ENCODE data around the gene DNM3.

DNM3 gene

GRCh38 chr1:172324086-172324485 lies 482.8 kb downstream of the DNM3 start:
- Histone ChIP-seq H3K4me2 (ENCODE audit: low read depth, low read length) (no peak overlapping the region), H3F3A (ENCODE audit: insufficient read depth, low read length) (no peaks in the 10 kb centered on the region), H3K27me3 (replicated peaks; ENCODE audit: insufficient read depth, low read length) (no peaks in the 10 kb centered on the region), H3K27ac (ENCODE audit: low read length) (no peak overlapping the region), H3K9me2 (replicated peaks; ENCODE audit: insufficient read depth, low read length) (no peaks in the 10 kb centered on the region), H2AFZ (ENCODE audit: low read length) (no peak overlapping the region), H3K4me1 (ENCODE audit: low read length) (no peaks in the 10 kb centered on the region), H3K9ac (ENCODE audit: low read length) (no peak overlapping the region), H4K20me1 (ENCODE audit: insufficient read depth, low read length) (no peaks in the 10 kb centered on the region), H3K4me3 (ENCODE audit: low read length) (no peak overlapping the region), H3K36me3 (replicated peaks; ENCODE audit: insufficient read depth, low read length) (no peaks in the 10 kb centered on the region), H3K9me3 (replicated peaks; ENCODE audit: insufficient read depth, low read length) (no peaks in the 10 kb centered on the region), H3K79me2 (ENCODE audit: low read length) (no peaks in the 10 kb centered on the region)
- TF ChIP-seq, protein P1, sequence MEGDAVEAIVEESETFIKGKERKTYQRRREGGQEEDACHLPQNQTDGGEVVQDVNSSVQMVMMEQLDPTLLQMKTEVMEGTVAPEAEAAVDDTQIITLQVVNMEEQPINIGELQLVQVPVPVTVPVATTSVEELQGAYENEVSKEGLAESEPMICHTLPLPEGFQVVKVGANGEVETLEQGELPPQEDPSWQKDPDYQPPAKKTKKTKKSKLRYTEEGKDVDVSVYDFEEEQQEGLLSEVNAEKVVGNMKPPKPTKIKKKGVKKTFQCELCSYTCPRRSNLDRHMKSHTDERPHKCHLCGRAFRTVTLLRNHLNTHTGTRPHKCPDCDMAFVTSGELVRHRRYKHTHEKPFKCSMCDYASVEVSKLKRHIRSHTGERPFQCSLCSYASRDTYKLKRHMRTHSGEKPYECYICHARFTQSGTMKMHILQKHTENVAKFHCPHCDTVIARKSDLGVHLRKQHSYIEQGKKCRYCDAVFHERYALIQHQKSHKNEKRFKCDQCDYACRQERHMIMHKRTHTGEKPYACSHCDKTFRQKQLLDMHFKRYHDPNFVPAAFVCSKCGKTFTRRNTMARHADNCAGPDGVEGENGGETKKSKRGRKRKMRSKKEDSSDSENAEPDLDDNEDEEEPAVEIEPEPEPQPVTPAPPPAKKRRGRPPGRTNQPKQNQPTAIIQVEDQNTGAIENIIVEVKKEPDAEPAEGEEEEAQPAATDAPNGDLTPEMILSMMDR (IDR thresholded peaks at IDR 0.05; ENCODE audit: low read length), result no peak
- no peak for TF ChIP-seq EZH2 (optimal IDR thresholded peaks at IDR 0.05; ENCODE audit: low read depth, low read length)
- no peak for TF ChIP-seq EZH2phosphoT487 (IDR thresholded peaks at IDR 0.05; ENCODE audit: low read length)
- no peak for DNase-seq

- Histone ChIP-seq H3K4me1 (ENCODE audit: low read length) (no peaks in the 10 kb centered on the region), H3K9me3 (replicated peaks; ENCODE audit: insufficient read depth, low read length) (no peaks in the 10 kb centered on the region), H3F3A (ENCODE audit: insufficient read depth, low read length) (no peaks in the 10 kb centered on the region), H3K27ac (ENCODE audit: low read length) (no peak overlapping the region), H3K27me3 (replicated peaks; ENCODE audit: insufficient read depth, low read length) (no peaks in the 10 kb centered on the region), H2AFZ (ENCODE audit: low read length) (no peak overlapping the region), H3K4me2 (ENCODE audit: low read depth, low read length) (no peak overlapping the region), H3K9ac (ENCODE audit: low read length) (no peak overlapping the region), H3K4me3 (ENCODE audit: low read length) (no peak overlapping the region), H4K20me1 (ENCODE audit: insufficient read depth, low read length) (no peaks in the 10 kb centered on the region), H3K9me2 (replicated peaks; ENCODE audit: insufficient read depth, low read length) (no peaks in the 10 kb centered on the region), H3K79me2 (ENCODE audit: low read length) (no peaks in the 10 kb centered on the region), H3K36me3 (replicated peaks; ENCODE audit: insufficient read depth, low read length) (no peaks in the 10 kb centered on the region)
- TF ChIP-seq EZH2phosphoT487 (IDR thresholded peaks at IDR 0.05; ENCODE audit: low read length) (no peak), EZH2 (optimal IDR thresholded peaks at IDR 0.05; ENCODE audit: low read depth, low read length) (no peak)
- TF ChIP-seq, protein P1 (IDR thresholded peaks at IDR 0.05; ENCODE audit: low read length), result no peak
- no peak for DNase-seq
Measured at GRCh38 chr1:172324761-172325160, 483.5 kb downstream of the DNM3 start.

DNA sequence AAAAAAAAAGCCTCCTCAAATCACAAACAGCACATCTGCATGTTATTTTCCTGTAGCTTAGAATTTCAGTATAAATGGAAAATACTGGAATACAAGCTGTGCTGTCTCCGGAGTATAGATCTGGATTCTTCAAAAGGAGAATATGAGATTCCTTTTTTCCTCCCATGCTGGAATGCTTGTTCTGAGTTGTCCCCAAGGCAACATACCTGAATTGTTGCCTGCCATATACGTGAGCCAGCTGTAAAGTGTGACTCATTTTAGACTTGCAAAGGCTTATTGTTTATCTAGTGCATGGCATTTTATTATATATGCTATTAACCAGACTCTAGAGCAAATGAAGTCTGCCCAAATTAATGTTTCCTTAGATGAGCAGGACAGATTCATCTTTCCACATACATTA lies 484.2 kb downstream of the DNM3 start:
- Histone ChIP-seq H3F3A (ENCODE audit: insufficient read depth, low read length) (no peaks in the 10 kb centered on the region), H3K27me3 (replicated peaks; ENCODE audit: insufficient read depth, low read length) (no peaks in the 10 kb centered on the region), H3K9me2 (replicated peaks; ENCODE audit: insufficient read depth, low read length) (no peaks in the 10 kb centered on the region), H4K20me1 (ENCODE audit: insufficient read depth, low read length) (no peaks in the 10 kb centered on the region), H3K9me3 (replicated peaks; ENCODE audit: insufficient read depth, low read length) (no peaks in the 10 kb centered on the region), H3K9ac (ENCODE audit: low read length) (no peak overlapping the region), H2AFZ (ENCODE audit: low read length) (no peak overlapping the region), H3K36me3 (replicated peaks; ENCODE audit: insufficient read depth, low read length) (no peaks in the 10 kb centered on the region), H3K4me3 (ENCODE audit: low read length) (no peak overlapping the region), H3K4me1 (ENCODE audit: low read length) (no peaks in the 10 kb centered on the region), H3K27ac (ENCODE audit: low read length) (no peak overlapping the region), H3K79me2 (ENCODE audit: low read length) (no peaks in the 10 kb centered on the region), H3K4me2 (ENCODE audit: low read depth, low read length) (no peak overlapping the region)
- TF ChIP-seq EZH2phosphoT487 (IDR thresholded peaks at IDR 0.05; ENCODE audit: low read length) (no peak), EZH2 (optimal IDR thresholded peaks at IDR 0.05; ENCODE audit: low read depth, low read length) (no peak)
- TF ChIP-seq, protein P1 (IDR thresholded peaks at IDR 0.05; ENCODE audit: low read length), result no peak
- DNase-seq, result no peak
